HEK293 (cell line): ENCODE measurements around the gene SVOP.
A peak's percentile ranks its signal among the peaks of the same experiment; 100 is the strongest.

Experiments
- CTCF ChIA-PET: fragments of 350-600 bp; formaldehyde crosslinking; extraction: SDS; loops from one replicate; lab custom pipeline; 2021; ENCODE audit warnings: antibody characterized with exemption; lab: Yijun Ruan, JAX
- POLR2A ChIA-PET: fragments of 300-600 bp; formaldehyde crosslinking; extraction: SDS; loops from one replicate; lab custom pipeline; 2020; ENCODE audit warnings: antibody characterized with exemption, inconsistent platforms; lab: Yijun Ruan, JAX
- H3K27ac ChIP-seq: fragments of 200-500 bp; sonication (Bioruptor generic); 2 replicates; pipeline ENCODE4 v1.5.1; 2014; ENCODE audit warnings: low read depth, low read length, control low read depth, inconsistent platforms; ENCODE audit errors: extremely low read depth
- H3K36me3 ChIP-seq, 2 experiments: fragments of 200-500 bp in 1 of 2; sonication (Bioruptor generic) in 1 of 2; 1 replicate in 1 of 2; 2 replicates in 1 of 2; pipeline ENCODE4 v1.5.1; 2014 to 2017; ENCODE audit warnings: inconsistent platforms in 2 of 2, low read length in 2 of 2; ENCODE audit not compliant: control insufficient read depth in 2 of 2, insufficient read depth in 1 of 2
- H3K4me1 ChIP-seq: fragments of 200-500 bp; sonication (Bioruptor generic); 2 replicates; pipeline ENCODE4 v1.5.1; 2014; ENCODE audit warnings: mild to moderate bottlenecking, low read length, inconsistent platforms; ENCODE audit not compliant: control insufficient read depth, insufficient read depth
- H3K4me3 ChIP-seq: 2 replicates; pipeline ENCODE4 v1.5.1; 2011; ENCODE audit warnings: low read depth, mild to moderate bottlenecking, control low read depth, low read length, moderate library complexity
- H3K9me3 ChIP-seq: fragments of 200-500 bp; sonication (Bioruptor generic); 2 replicates; pipeline ENCODE4 v1.5.1; 2014; ENCODE audit warnings: low read depth, low read length, inconsistent platforms; ENCODE audit not compliant: control insufficient read depth, insufficient read depth
- FEZF1 ChIP-seq: fragments of 450-650 bp; formaldehyde crosslinking; IDR thresholded peaks from 2 replicates; pipeline ENCODE4 v1.5.1; 2016; ENCODE audit warnings: missing biosample characterization, missing genetic modification characterization
- GLI4 ChIP-seq: fragments of 450-650 bp; formaldehyde crosslinking; IDR thresholded peaks from 2 replicates; pipeline ENCODE4 v1.5.1; 2016; ENCODE audit warnings: missing biosample characterization, missing genetic modification characterization
- HOXA7 ChIP-seq: sonication (generic); formaldehyde crosslinking; IDR thresholded peaks from 2 replicates; pipeline ENCODE4 v1.8.1; 2022; ENCODE audit warnings: missing genetic modification reagents, borderline replicate concordance
- MEIS1 ChIP-seq: sonication (generic); formaldehyde crosslinking; IDR thresholded peaks from 2 replicates; pipeline ENCODE4 v1.8.1; 2022; ENCODE audit warnings: missing genetic modification reagents, mild to moderate bottlenecking, borderline replicate concordance
- MYNN ChIP-seq: fragments of 450-650 bp; formaldehyde crosslinking; IDR thresholded peaks from 2 replicates; pipeline ENCODE4 v1.5.1; 2016; ENCODE audit warnings: missing biosample characterization, missing genetic modification characterization, borderline replicate concordance
- SALL2 ChIP-seq: fragments of 450-650 bp; formaldehyde crosslinking; IDR thresholded peaks from 2 replicates; pipeline ENCODE4 v1.5.0; 2017; ENCODE audit warnings: missing biosample characterization, mild to moderate bottlenecking, missing genetic modification characterization, borderline replicate concordance
- ZBTB26 ChIP-seq: fragments of 450-650 bp; formaldehyde crosslinking; optimal IDR thresholded peaks from 2 replicates; pipeline ENCODE3; 2016; ENCODE audit warnings: missing biosample characterization, mild to moderate bottlenecking, missing genetic modification characterization
- ZBTB49 ChIP-seq: fragments of 450-650 bp; formaldehyde crosslinking; IDR thresholded peaks from 2 replicates; pipeline ENCODE4 v1.5.1; 2016; ENCODE audit warnings: missing biosample characterization, missing genetic modification characterization, low read depth
- ZNF221 ChIP-seq: fragments of 450-650 bp; formaldehyde crosslinking; IDR thresholded peaks from 2 replicates; pipeline ENCODE4 v1.5.1; 2017; ENCODE audit warnings: missing biosample characterization, missing genetic modification characterization, borderline replicate concordance
- ZNF324 ChIP-seq: fragments of 450-650 bp; formaldehyde crosslinking; IDR thresholded peaks from 2 replicates; pipeline ENCODE4 v1.5.1; 2016; ENCODE audit warnings: missing biosample characterization, missing genetic modification characterization
- ZNF341 ChIP-seq: fragments of 450-650 bp; formaldehyde crosslinking; IDR thresholded peaks from 2 replicates; pipeline ENCODE4; 2016; ENCODE audit warnings: low read depth, missing biosample characterization, missing genetic modification characterization
- ZNF354C ChIP-seq: fragments of 450-650 bp; formaldehyde crosslinking; IDR thresholded peaks from 2 replicates; pipeline ENCODE4 v1.5.1; 2016; ENCODE audit warnings: missing biosample characterization, missing genetic modification characterization, low read depth, borderline replicate concordance
- ZNF416 ChIP-seq: fragments of 450-650 bp; formaldehyde crosslinking; IDR thresholded peaks from 2 replicates; pipeline ENCODE4 v1.5.1; 2016; ENCODE audit warnings: missing biosample characterization, missing genetic modification characterization
- ZNF48 ChIP-seq: fragments of 450-650 bp; formaldehyde crosslinking; IDR thresholded peaks from 2 replicates; pipeline ENCODE4 v1.5.1; 2016; ENCODE audit warnings: missing biosample characterization, missing genetic modification characterization
- ZNF488 ChIP-seq: fragments of 450-650 bp; formaldehyde crosslinking; IDR thresholded peaks from 2 replicates; pipeline ENCODE4 v1.5.1; 2016; ENCODE audit warnings: missing biosample characterization, missing genetic modification characterization
- ZNF530 ChIP-seq: fragments of 450-650 bp; formaldehyde crosslinking; IDR thresholded peaks from 2 replicates; pipeline ENCODE4 v1.5.1; 2016; ENCODE audit warnings: low read depth, missing biosample characterization, missing genetic modification characterization
- ZNF610 ChIP-seq: fragments of 450-650 bp; formaldehyde crosslinking; IDR thresholded peaks from 2 replicates; pipeline ENCODE4 v1.5.1; 2016; ENCODE audit warnings: missing biosample characterization, missing genetic modification characterization, borderline replicate concordance
- ZNF621 ChIP-seq: fragments of 450-650 bp; formaldehyde crosslinking; IDR thresholded peaks from 2 replicates; pipeline ENCODE4 v1.5.1; 2017; ENCODE audit warnings: missing biosample characterization, missing genetic modification characterization
- ZNF660 ChIP-seq: fragments of 450-650 bp; IDR thresholded peaks from 2 replicates; pipeline ENCODE4 v1.5.1; 2018; ENCODE audit warnings: missing biosample characterization, mild to moderate bottlenecking, missing genetic modification characterization
- ZNF747 ChIP-seq: fragments of 450-650 bp; formaldehyde crosslinking; IDR thresholded peaks from 2 replicates; pipeline ENCODE4 v1.5.1; 2016; ENCODE audit warnings: missing biosample characterization, missing genetic modification characterization
- ZNF785 ChIP-seq: fragments of 450-650 bp; formaldehyde crosslinking; IDR thresholded peaks from 2 replicates; pipeline ENCODE4 v1.5.1; 2016; ENCODE audit warnings: missing biosample characterization, missing genetic modification characterization
- ZNF837 ChIP-seq: fragments of 450-650 bp; formaldehyde crosslinking; IDR thresholded peaks from 2 replicates; pipeline ENCODE4 v1.5.1; 2016; ENCODE audit warnings: missing biosample characterization, missing genetic modification characterization
- ZXDB ChIP-seq: fragments of 450-650 bp; formaldehyde crosslinking; IDR thresholded peaks from 2 replicates; pipeline ENCODE4 v1.5.1; 2016; ENCODE audit warnings: missing biosample characterization, missing genetic modification characterization
- TF ChIP-seq, protein P1 (sequence below): fragments of 450-650 bp; formaldehyde crosslinking; IDR thresholded peaks from 2 replicates; pipeline ENCODE4 v1.5.1; 2016; ENCODE audit warnings: missing biosample characterization, missing genetic modification characterization

Gene SVOP

GRCh38 chr12:108918206-108918605 is 102.7 kb downstream of the SVOP start (continued):
- TF ChIP-seq ZBTB26 = no peak
- TF ChIP-seq ZNF416 = no peak

DNA sequence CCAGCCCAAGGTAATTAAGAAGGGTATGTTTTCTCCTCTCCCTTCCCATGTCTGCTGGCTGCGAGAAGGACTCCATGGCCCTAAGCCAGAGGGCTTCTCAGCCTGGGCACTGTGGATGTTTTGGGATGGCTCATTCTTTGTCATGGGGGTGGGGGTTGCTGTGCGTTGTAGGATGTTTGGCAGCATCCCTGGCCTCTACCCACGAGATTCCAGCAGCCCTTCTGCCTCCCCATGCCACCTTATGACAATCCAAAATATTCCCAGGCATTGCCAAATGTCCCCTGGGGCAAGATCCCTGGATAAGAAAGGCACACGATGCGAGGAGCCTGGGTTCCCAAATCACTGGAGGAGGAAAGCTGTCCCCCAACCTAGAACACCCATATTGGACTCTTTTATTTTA is 104.5 kb downstream of the SVOP start:
- H3K27ac ChIP-seq = no peak overlapping the region
- H3K4me3 ChIP-seq = no peak overlapping the region
- POLR2A ChIA-PET = no interaction called here
- H3K4me1 ChIP-seq = no peaks in the 10 kb centered on the region
- TF ChIP-seq, protein P1, sequence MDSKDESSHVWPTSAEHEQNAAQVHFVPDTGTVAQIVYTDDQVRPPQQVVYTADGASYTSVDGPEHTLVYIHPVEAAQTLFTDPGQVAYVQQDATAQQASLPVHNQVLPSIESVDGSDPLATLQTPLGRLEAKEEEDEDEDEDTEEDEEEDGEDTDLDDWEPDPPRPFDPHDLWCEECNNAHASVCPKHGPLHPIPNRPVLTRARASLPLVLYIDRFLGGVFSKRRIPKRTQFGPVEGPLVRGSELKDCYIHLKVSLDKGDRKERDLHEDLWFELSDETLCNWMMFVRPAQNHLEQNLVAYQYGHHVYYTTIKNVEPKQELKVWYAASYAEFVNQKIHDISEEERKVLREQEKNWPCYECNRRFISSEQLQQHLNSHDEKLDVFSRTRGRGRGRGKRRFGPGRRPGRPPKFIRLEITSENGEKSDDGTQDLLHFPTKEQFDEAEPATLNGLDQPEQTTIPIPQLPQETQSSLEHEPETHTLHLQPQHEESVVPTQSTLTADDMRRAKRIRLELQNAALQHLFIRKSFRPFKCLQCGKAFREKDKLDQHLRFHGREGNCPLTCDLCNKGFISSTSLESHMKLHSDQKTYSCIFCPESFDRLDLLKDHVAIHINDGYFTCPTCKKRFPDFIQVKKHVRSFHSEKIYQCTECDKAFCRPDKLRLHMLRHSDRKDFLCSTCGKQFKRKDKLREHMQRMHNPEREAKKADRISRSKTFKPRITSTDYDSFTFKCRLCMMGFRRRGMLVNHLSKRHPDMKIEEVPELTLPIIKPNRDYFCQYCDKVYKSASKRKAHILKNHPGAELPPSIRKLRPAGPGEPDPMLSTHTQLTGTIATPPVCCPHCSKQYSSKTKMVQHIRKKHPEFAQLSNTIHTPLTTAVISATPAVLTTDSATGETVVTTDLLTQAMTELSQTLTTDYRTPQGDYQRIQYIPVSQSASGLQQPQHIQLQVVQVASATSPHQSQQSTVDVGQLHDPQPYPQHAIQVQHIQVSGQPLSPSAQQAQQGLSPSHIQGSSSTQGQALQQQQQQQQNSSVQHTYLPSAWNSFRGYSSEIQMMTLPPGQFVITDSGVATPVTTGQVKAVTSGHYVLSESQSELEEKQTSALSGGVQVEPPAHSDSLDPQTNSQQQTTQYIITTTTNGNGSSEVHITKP = peak; percentile 27; the same call in 1 of the 2 replicates
- TF ChIP-seq MEIS1 (CRISPR knock-in tag) = no peak
- H3K36me3 ChIP-seq = no peaks in the 10 kb centered on the region
- no peaks in the 10 kb centered on the region for H3K9me3 ChIP-seq
- CTCF ChIA-PET = no interaction called here

DNA sequence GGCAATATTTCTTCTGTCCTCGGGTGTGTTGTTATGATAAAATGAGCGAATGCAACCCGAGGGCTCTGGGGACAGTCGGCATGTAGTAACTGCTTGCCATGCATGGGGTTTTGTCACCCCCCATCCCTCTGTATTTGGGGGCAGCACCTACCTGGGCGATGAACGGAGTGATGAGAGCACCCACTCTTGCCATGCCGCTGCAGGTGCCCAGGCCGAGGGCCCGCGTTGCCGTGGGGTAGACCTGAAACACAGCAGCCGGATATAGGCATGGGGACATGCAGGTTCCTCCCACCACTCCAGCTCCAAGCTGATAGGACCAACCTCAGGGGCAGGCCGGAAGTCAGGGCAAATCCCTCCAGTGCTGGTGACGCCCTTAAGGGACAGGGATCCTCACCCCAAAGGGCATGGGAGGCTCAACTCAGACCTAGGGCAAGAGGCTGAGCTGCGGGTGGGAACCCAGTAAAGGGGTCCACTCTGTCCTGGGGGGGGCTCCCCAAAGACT is 105.2 kb downstream of the SVOP start:
- POLR2A ChIA-PET = no interaction called here
- CTCF ChIA-PET = no interaction called here
- H3K9me3 ChIP-seq = no peaks in the 10 kb centered on the region
- no peaks in the 10 kb centered on the region for H3K4me1 ChIP-seq
- H3K27ac ChIP-seq = no peak overlapping the region
- TF ChIP-seq ZNF324 (tag by site-specific recombination) (no peak), GLI4 (tag by site-specific recombination) (no peak), ZNF621 (tag by site-specific recombination) (no peak), ZBTB49 (no peak), ZNF837 (tag by site-specific recombination) (no peak), ZNF341 (tag by site-specific recombination) (no peak)
- no peaks in the 10 kb centered on the region for H3K36me3 ChIP-seq
- H3K4me3 ChIP-seq = no peak overlapping the region

- Histone ChIP-seq H3K27ac (no peak overlapping the region), H3K4me1 (no peaks in the 10 kb centered on the region), H3K9me3 (no peaks in the 10 kb centered on the region), H3K36me3 (no peaks in the 10 kb centered on the region), H3K4me3 (no peak overlapping the region)
- ChIA-PET POLR2A (no interaction called here), CTCF (interaction anchor here (0.7 to 1.2 kb wide), 2 partner anchors 24 to 30 kb away, joined by 3 to 6 read pairs; no protein-coding TSS in a partner anchor)
- TF ChIP-seq ZNF610 (tag by site-specific recombination) (no peak), ZNF354C (tag by site-specific recombination) (no peak), ZNF221 (tag by site-specific recombination) (no peak), SALL2 (tag by site-specific recombination) (no peak), ZNF660 (no peak), MYNN (tag by site-specific recombination) (no peak), ZNF48 (tag by site-specific recombination) (no peak), ZXDB (tag by site-specific recombination) (no peak), ZNF785 (tag by site-specific recombination) (no peak), HOXA7 (CRISPR knock-in tag) (no peak), FEZF1 (tag by site-specific recombination) (no peak), ZNF530 (tag by site-specific recombination) (no peak), ZNF747 (tag by site-specific recombination) (no peak), ZNF488 (tag by site-specific recombination) (no peak)
Measured at GRCh38 chr12:108914121-108914531, 106.7 kb downstream of the SVOP start.
